HEK293 (cell line): Measurements from ENCODE around the gene VSIG8.

ENCODE experiments used
- BCL11B ChIP-seq: fragments of 450-650 bp; formaldehyde crosslinking; IDR thresholded peaks from 2 replicates; pipeline ENCODE4 v1.5.1; 2016; ENCODE audit warnings: low read depth, missing biosample characterization, missing genetic modification characterization
- GLIS2 ChIP-seq: fragments of 450-650 bp; formaldehyde crosslinking; IDR thresholded peaks from 2 replicates; pipeline ENCODE4 v1.5.1; 2016; ENCODE audit warnings: missing biosample characterization, missing genetic modification characterization
- KLF9 ChIP-seq: fragments of 450-650 bp; formaldehyde crosslinking; IDR thresholded peaks from 2 replicates; pipeline ENCODE4 v1.5.1; 2016; ENCODE audit warnings: missing biosample characterization, missing genetic modification characterization, low read depth
- PATZ1 ChIP-seq: fragments of 450-650 bp; formaldehyde crosslinking; IDR thresholded peaks from 2 replicates; pipeline ENCODE4 v1.5.1; 2016; ENCODE audit warnings: missing biosample characterization, missing genetic modification characterization
- PRDM1 ChIP-seq: fragments of 450-650 bp; formaldehyde crosslinking; IDR thresholded peaks from 2 replicates; pipeline ENCODE4; 2016; ENCODE audit warnings: missing biosample characterization, missing genetic modification characterization
- SCRT2 ChIP-seq: fragments of 450-650 bp; formaldehyde crosslinking; IDR thresholded peaks from 2 replicates; pipeline ENCODE4 v1.5.1; 2016; ENCODE audit warnings: missing biosample characterization, missing genetic modification characterization
- SP3 ChIP-seq: fragments of 450-650 bp; formaldehyde crosslinking; IDR thresholded peaks from 2 replicates; pipeline ENCODE4 v1.5.1; 2016; ENCODE audit warnings: missing biosample characterization, missing genetic modification characterization
- ZBTB1 ChIP-seq: fragments of 450-650 bp; formaldehyde crosslinking; IDR thresholded peaks from 2 replicates; pipeline ENCODE4 v1.5.1; 2016; ENCODE audit warnings: missing biosample characterization, missing genetic modification characterization
- ZBTB17 ChIP-seq: fragments of 450-650 bp; formaldehyde crosslinking; IDR thresholded peaks from 2 replicates; pipeline ENCODE4 v1.5.1; 2016; ENCODE audit warnings: missing biosample characterization, missing genetic modification characterization
- ZBTB20 ChIP-seq: fragments of 450-650 bp; formaldehyde crosslinking; IDR thresholded peaks from 2 replicates; pipeline ENCODE4 v1.5.1; 2016; ENCODE audit warnings: missing biosample characterization, missing genetic modification characterization
- ZBTB44 ChIP-seq: fragments of 450-650 bp; IDR thresholded peaks from 2 replicates; pipeline ENCODE4 v1.5.1; 2018; ENCODE audit warnings: missing biosample characterization, mild to moderate bottlenecking, missing genetic modification characterization
- ZBTB8A ChIP-seq: fragments of 450-650 bp; formaldehyde crosslinking; IDR thresholded peaks from 2 replicates; pipeline ENCODE4 v1.5.1; 2016; ENCODE audit warnings: missing biosample characterization, missing genetic modification characterization
- ZFHX2 ChIP-seq: fragments of 450-650 bp; formaldehyde crosslinking; conservative IDR thresholded peaks from 2 replicates; pipeline ENCODE4 v1.5.1; 2016; ENCODE audit warnings: missing biosample characterization, missing genetic modification characterization
- ZNF133 ChIP-seq: fragments of 450-650 bp; formaldehyde crosslinking; IDR thresholded peaks from 2 replicates; pipeline ENCODE4 v1.5.1; 2016; ENCODE audit warnings: missing biosample characterization, missing genetic modification characterization
- ZNF146 ChIP-seq: fragments of 450-650 bp; formaldehyde crosslinking; IDR thresholded peaks from 2 replicates; pipeline ENCODE4 v1.5.1; 2016; ENCODE audit warnings: missing biosample characterization, missing genetic modification characterization
- ZNF202 ChIP-seq: fragments of 450-650 bp; formaldehyde crosslinking; IDR thresholded peaks from 2 replicates; pipeline ENCODE4 v1.5.1; 2016; ENCODE audit warnings: missing biosample characterization, missing genetic modification characterization, borderline replicate concordance
- ZNF292 ChIP-seq: fragments of 450-650 bp; formaldehyde crosslinking; IDR thresholded peaks from 2 replicates; pipeline ENCODE4 v1.5.1; 2016; ENCODE audit warnings: low read depth, missing biosample characterization, missing genetic modification characterization, borderline replicate concordance
- ZNF416 ChIP-seq: fragments of 450-650 bp; formaldehyde crosslinking; IDR thresholded peaks from 2 replicates; pipeline ENCODE4 v1.5.1; 2016; ENCODE audit warnings: missing biosample characterization, missing genetic modification characterization
- ZNF521 ChIP-seq: fragments of 450-650 bp; formaldehyde crosslinking; IDR thresholded peaks from 2 replicates; pipeline ENCODE4 v1.5.1; 2017; ENCODE audit warnings: missing biosample characterization, mild to moderate bottlenecking, missing genetic modification characterization
- ZNF654 ChIP-seq: fragments of 450-650 bp; formaldehyde crosslinking; IDR thresholded peaks from 2 replicates; pipeline ENCODE4 v1.5.1; 2016; ENCODE audit warnings: low read depth, missing biosample characterization, missing genetic modification characterization
- ZSCAN23 ChIP-seq: fragments of 450-650 bp; formaldehyde crosslinking; IDR thresholded peaks from 2 replicates; pipeline ENCODE4 v1.5.1; 2016; ENCODE audit warnings: missing biosample characterization, missing genetic modification characterization
- ZSCAN5A ChIP-seq: fragments of 450-650 bp; formaldehyde crosslinking; IDR thresholded peaks from 2 replicates; pipeline ENCODE4 v1.5.1; 2016; ENCODE audit warnings: missing biosample characterization, missing genetic modification characterization
- TF ChIP-seq, protein P1 (sequence below): fragments of 450-650 bp; formaldehyde crosslinking; IDR thresholded peaks from 2 replicates; pipeline ENCODE4 v1.5.1; 2016; ENCODE audit warnings: missing biosample characterization, missing genetic modification characterization
- TF ChIP-seq, protein P2 (sequence below): fragments of 450-650 bp; formaldehyde crosslinking; IDR thresholded peaks from 2 replicates; pipeline ENCODE4 v1.5.1; 2017; ENCODE audit warnings: missing biosample characterization, missing genetic modification characterization
- TF ChIP-seq, protein P3 (sequence below): fragments of 450-650 bp; formaldehyde crosslinking; IDR thresholded peaks from 2 replicates; pipeline ENCODE4 v1.5.1; 2016; ENCODE audit warnings: missing biosample characterization, missing genetic modification characterization
- TF ChIP-seq, protein P4 (sequence below): fragments of 450-650 bp; formaldehyde crosslinking; IDR thresholded peaks from 2 replicates; pipeline ENCODE4 v1.5.1; 2016; ENCODE audit warnings: missing biosample characterization, missing genetic modification characterization

Gene VSIG8

DNA sequence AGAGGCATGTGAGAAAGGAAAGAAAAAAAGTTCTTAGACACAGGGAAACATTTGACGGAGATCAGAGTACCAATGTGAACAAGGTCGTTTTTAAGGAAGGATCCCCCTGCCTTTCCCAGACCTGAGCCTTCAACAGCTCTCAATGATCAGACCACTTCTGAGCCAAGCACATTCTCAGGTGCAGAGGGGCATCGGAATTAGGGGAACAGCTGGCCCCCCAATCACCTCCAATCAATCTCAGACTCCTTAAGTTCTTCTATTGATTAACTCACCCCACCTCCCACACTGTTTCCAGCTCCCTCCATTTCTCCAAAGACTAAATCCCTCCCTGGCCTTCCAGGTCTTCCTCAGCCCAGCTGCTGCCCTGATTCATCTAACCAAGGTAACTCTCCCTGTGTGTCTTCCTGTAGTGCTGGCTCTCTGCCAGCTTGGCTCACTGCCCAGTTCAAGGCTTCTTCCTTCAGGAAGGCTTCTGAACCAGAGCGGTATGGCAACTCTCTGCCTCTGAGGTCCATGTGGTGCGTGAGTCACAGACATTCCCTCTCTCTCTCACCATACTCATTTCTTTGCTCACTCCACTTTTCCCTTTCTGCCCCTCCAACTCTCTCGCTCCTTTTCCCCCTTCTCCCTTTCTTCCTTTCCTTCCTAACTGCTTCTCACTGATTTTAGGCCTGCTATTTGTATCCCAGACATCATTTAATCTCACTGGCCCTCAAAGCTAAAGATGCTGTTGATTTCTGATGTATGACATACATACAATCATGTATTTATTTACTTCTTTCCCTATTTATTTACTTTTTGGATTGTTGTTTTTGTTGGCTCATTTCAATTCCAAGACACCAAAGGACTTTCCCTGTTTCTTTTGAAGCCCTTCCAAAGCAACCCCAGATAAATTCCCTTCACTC lies 19.4 kb upstream of the VSIG8 start (continued):
- no peak for TF ChIP-seq ZSCAN5A (tag by site-specific recombination)
- no peak for TF ChIP-seq GLIS2 (tag by site-specific recombination)
- no peak for TF ChIP-seq ZSCAN23
- TF ChIP-seq, protein P1, sequence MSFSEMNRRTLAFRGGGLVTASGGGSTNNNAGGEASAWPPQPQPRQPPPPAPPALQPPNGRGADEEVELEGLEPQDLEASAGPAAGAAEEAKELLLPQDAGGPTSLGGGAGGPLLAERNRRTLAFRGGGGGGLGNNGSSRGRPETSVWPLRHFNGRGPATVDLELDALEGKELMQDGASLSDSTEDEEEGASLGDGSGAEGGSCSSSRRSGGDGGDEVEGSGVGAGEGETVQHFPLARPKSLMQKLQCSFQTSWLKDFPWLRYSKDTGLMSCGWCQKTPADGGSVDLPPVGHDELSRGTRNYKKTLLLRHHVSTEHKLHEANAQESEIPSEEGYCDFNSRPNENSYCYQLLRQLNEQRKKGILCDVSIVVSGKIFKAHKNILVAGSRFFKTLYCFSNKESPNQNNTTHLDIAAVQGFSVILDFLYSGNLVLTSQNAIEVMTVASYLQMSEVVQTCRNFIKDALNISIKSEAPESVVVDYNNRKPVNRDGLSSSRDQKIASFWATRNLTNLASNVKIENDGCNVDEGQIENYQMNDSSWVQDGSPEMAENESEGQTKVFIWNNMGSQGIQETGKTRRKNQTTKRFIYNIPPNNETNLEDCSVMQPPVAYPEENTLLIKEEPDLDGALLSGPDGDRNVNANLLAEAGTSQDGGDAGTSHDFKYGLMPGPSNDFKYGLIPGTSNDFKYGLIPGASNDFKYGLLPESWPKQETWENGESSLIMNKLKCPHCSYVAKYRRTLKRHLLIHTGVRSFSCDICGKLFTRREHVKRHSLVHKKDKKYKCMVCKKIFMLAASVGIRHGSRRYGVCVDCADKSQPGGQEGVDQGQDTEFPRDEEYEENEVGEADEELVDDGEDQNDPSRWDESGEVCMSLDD (tag by site-specific recombination): no peak
- no peak for TF ChIP-seq ZBTB1
- no peak for TF ChIP-seq ZBTB8A (tag by site-specific recombination)
- no peak for TF ChIP-seq ZNF654 (tag by site-specific recombination)
- no peak for TF ChIP-seq ZNF292 (tag by site-specific recombination)
- TF ChIP-seq, protein P2, sequence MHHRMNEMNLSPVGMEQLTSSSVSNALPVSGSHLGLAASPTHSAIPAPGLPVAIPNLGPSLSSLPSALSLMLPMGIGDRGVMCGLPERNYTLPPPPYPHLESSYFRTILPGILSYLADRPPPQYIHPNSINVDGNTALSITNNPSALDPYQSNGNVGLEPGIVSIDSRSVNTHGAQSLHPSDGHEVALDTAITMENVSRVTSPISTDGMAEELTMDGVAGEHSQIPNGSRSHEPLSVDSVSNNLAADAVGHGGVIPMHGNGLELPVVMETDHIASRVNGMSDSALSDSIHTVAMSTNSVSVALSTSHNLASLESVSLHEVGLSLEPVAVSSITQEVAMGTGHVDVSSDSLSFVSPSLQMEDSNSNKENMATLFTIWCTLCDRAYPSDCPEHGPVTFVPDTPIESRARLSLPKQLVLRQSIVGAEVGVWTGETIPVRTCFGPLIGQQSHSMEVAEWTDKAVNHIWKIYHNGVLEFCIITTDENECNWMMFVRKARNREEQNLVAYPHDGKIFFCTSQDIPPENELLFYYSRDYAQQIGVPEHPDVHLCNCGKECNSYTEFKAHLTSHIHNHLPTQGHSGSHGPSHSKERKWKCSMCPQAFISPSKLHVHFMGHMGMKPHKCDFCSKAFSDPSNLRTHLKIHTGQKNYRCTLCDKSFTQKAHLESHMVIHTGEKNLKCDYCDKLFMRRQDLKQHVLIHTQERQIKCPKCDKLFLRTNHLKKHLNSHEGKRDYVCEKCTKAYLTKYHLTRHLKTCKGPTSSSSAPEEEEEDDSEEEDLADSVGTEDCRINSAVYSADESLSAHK (tag by site-specific recombination): no peak
- TF ChIP-seq BCL11B (tag by site-specific recombination): no peak
- TF ChIP-seq ZNF521 (tag by site-specific recombination): no peak
- no peak for TF ChIP-seq ZNF416
- no peak for TF ChIP-seq SP3 (tag by site-specific recombination)
- no peak for TF ChIP-seq ZFHX2 (tag by site-specific recombination)
- no peak for TF ChIP-seq ZNF133 (tag by site-specific recombination)
- no peak for TF ChIP-seq ZNF146 (tag by site-specific recombination)
- TF ChIP-seq ZBTB20: no peak
- no peak for TF ChIP-seq ZNF202 (tag by site-specific recombination)
- TF ChIP-seq, protein P3, sequence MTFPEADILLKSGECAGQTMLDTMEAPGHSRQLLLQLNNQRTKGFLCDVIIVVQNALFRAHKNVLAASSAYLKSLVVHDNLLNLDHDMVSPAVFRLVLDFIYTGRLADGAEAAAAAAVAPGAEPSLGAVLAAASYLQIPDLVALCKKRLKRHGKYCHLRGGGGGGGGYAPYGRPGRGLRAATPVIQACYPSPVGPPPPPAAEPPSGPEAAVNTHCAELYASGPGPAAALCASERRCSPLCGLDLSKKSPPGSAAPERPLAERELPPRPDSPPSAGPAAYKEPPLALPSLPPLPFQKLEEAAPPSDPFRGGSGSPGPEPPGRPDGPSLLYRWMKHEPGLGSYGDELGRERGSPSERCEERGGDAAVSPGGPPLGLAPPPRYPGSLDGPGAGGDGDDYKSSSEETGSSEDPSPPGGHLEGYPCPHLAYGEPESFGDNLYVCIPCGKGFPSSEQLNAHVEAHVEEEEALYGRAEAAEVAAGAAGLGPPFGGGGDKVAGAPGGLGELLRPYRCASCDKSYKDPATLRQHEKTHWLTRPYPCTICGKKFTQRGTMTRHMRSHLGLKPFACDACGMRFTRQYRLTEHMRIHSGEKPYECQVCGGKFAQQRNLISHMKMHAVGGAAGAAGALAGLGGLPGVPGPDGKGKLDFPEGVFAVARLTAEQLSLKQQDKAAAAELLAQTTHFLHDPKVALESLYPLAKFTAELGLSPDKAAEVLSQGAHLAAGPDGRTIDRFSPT (tag by site-specific recombination): 0 out of 2 replicates have a peak, but pooled peaks have one; percentile 14
- no peak for TF ChIP-seq ZBTB44 (tag by site-specific recombination)
- TF ChIP-seq PATZ1: no peak
- TF ChIP-seq ZBTB17 (tag by site-specific recombination): peak; percentile 83
- TF ChIP-seq, protein P4, sequence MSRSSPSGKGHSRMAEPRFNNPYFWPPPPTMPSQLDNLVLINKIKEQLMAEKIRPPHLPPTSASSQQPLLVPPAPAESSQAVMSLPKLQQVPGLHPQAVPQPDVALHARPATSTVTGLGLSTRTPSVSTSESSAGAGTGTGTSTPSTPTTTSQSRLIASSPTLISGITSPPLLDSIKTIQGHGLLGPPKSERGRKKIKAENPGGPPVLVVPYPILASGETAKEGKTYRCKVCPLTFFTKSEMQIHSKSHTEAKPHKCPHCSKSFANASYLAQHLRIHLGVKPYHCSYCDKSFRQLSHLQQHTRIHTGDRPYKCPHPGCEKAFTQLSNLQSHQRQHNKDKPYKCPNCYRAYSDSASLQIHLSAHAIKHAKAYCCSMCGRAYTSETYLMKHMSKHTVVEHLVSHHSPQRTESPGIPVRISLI (tag by site-specific recombination): no peak
- no peak for TF ChIP-seq SCRT2
- TF ChIP-seq PRDM1: peak; percentile 100
- TF ChIP-seq KLF9 (tag by site-specific recombination): no peak
